Small intestine (tissue), 7 donors: Measurements from ENCODE around the gene GADD45G. TPM values are rescaled to one million over a fixed set of nuclear protein-coding genes. Genes with fewer than 3 reads are reported as not detected.

Source experiments
- DNase-seq, 2 donors: peaks; one replicate each; pipeline versions ENCODE4 v3.0.0 to v3.0.0-alpha.2; 2013
- FAIRE-seq: peaks from 2 replicates; lab custom pipeline; 2012; peaks lifted over from hg19 to GRCh38; lab: Jason Lieb, UNC
- H3K27ac ChIP-seq, 3 donors: one replicate each; pipeline ENCODE4 v1.5.1; 2013; ENCODE audit warnings: low read length in 2 of 3, mild to moderate bottlenecking in 2 of 3, control low read depth in 1 of 3, inconsistent platforms in 1 of 3, low read depth in 1 of 3, moderate library complexity in 1 of 3
- H3K27me3 ChIP-seq, 3 donors: one replicate each; pipeline ENCODE4 v1.6.1; 2013; ENCODE audit warnings: low read length in 3 of 3, inconsistent platforms in 1 of 3; ENCODE audit not compliant: control insufficient read depth in 3 of 3, insufficient read depth in 3 of 3
- H3K36me3 ChIP-seq, 3 donors: one replicate each; pipeline ENCODE4 v1.6.1; 2013; ENCODE audit warnings: low read length in 3 of 3, inconsistent platforms in 1 of 3, low read depth in 1 of 3, mild to moderate bottlenecking in 1 of 3, moderate library complexity in 1 of 3; ENCODE audit not compliant: control insufficient read depth in 3 of 3, insufficient read depth in 2 of 3
- H3K4me1 ChIP-seq, 3 donors: one replicate each; pipeline ENCODE4 v1.6.1; 2013; ENCODE audit warnings: low read length in 2 of 3, inconsistent platforms in 1 of 3, low read depth in 1 of 3, mild to moderate bottlenecking in 1 of 3, moderate library complexity in 1 of 3; ENCODE audit not compliant: control insufficient read depth in 3 of 3, insufficient read depth in 2 of 3
- H3K4me3 ChIP-seq, 3 donors: one replicate each; pipeline ENCODE4 v1.5.1; 2013; ENCODE audit warnings: low read length in 3 of 3, control low read depth in 1 of 3, inconsistent platforms in 1 of 3, low read depth in 1 of 3, mild to moderate bottlenecking in 1 of 3, moderate library complexity in 1 of 3
- H3K9me3 ChIP-seq, 2 donors: one replicate each; pipeline ENCODE4 v1.6.1; 2013; ENCODE audit warnings: low read depth in 1 of 2, low read length in 1 of 2; ENCODE audit not compliant: control insufficient read depth in 2 of 2, insufficient read depth in 1 of 2
- WGBS, 3 donors: extraction: QIAGEN DNeasy Blood & Tissue Kit; methylation state at CpG; one replicate each; pipeline ENCODE4 v1.1.7; 2013; 5-methylcytosine and 5-hydroxymethylcytosine counted together
- polyA plus RNA-seq, 4 donors: library from polyadenylated mRNA; stranded (reverse) in 3 of 4; unstranded in 1 of 4; fragments of 200-250 nt in 3 of 4; fragments of 120-200 nt in 1 of 4; gene quantifications; one replicate each; pipeline versions ENCODE4 v1.2.1 to v1.2.3, GENCODE V29; 2013
- donor health status: healthy with polysubstance abuse.
- donor health status: control.
- donor health status: control.
- donor health status: Bipolar disorder and iron deficiency.
- donor health status: healthy.

Gene GADD45G
- polyA plus RNA-seq, 4 donors = 13.7 to 25.4 (median 23.6) TPM

DNA sequence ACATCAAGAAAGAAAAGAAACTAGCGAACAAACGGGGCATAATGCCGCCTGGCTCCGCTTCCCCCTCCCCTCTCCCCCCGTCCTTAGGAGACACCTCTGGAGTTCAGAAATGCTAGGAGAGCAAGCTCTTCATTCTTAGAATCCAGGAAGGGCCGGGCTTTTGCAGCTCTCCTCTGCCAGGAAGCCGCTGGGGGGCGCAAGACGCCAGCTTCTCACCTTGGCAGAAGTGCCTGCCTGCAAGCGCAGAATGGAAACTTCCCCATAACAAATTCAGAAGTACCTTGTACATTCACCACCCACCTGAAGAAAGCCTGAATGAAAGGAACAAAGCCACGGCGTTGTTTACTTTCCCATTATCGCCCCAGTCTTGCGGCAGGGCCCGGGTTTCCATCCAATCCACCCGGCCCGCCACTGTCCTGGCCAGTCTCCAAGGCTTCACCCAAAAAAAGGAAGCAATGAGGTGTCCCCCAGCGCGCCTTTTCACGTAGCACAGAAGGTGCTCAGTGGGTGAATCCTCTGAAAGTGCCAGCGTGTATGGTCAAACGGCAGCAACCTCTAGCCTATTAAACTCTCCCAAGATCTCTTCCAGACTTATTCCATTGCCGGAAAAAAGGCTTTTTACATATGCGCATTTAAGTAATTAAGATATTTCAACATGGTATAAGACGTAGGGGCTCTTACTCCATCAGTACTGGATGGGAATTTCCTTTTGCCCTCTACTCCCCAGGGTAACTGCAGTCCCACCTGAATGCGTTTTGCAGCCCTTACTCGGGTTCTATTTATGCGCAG lies 1.6 kb upstream of the GADD45G start:
- WGBS, 3 donors = 1 to 2% (median 2%) methylated on average over 28 of the region's 28 CpGs
- Histone ChIP-seq H3K36me3 (peaks cover 0 to 8% (median 0%) of the 10 kb centered on the region in 3 donors), H3K4me1 (peaks cover 2 to 31% (median 2%) of the 10 kb centered on the region in 3 donors), H3K9me3 (no peaks in the 10 kb centered on the region), H3K27ac (peak overlapping the region in 2 of 3 donors; percentile 0 to 38), H3K27me3 (no peaks in the 10 kb centered on the region), H3K4me3 (peak overlapping the region; percentile 34 to 90 (median 36))
- no peak for FAIRE-seq
- DNase-seq = peak; percentile 91 to 95

DNA sequence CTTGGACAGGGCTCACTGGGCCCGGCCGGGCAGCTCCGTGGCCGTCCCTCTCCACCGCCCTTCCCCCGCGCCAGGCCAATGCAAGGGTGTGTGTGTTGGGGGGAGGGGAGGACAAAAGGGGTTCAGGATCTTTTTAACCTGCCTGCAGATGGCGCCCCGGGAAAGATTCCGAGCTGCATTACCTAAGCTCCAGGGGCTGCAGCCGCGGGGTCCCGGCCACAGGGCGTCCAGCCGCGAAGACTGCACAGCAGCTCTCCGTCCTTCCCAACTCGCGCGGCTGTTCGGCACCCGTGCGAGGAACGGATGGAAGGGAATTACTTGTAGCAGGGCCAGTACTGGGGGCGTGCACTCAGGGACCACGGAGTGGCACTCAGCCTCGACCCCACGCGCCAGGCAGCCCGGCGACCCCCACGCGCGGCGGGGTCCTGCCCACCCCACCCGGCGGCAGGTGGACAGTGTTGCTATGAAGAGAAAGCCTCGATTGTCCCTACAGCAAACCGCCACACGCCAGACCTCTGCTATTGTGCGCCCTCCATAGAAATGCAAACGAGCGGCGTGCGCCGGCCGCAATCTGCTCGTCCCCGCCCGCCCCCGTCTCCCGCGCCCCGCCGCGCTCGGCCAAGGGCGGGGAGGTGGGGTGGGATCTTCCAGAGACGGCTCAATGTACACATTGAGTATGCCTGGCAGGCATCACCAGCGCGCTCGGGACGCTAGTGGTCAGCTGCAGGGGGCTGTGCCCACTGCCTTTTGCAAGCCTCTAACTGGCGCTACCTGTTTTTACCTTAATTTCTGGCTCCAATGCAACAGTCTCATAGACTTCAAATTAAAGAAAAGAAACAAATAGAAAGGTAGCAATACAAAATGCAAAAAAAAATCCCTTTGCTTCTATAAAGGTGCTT lies 796 bp upstream of the GADD45G start:
- H3K4me3 ChIP-seq = peak overlapping the region in 2 of 3 donors; percentile 36 to 90

GRCh38 chr9:89605465-89606048 lies 745 bp downstream of the GADD45G start:
- Histone ChIP-seq H3K27me3 (no peaks in the 10 kb centered on the region), H3K27ac (peak overlapping the region; percentile 91 to 98 (median 96)), H3K4me3 (peak overlapping the region; percentile 65 to 90 (median 76)), H3K4me1 (peaks cover 2 to 24% (median 2%) of the 10 kb centered on the region in 3 donors), H3K9me3 (no peaks in the 10 kb centered on the region), H3K36me3 (peaks cover 0 to 8% (median 0%) of the 10 kb centered on the region in 3 donors)
- DNase-seq (peak; percentile 57 to 81), FAIRE-seq (no peak)
- 0 to 1% (median 0%) methylated on average over 47 to 57 of the region's 57 CpGs for WGBS, 3 donors

More for the DNA sequence above, 796 bp upstream of the GADD45G start:
- 0 to 1% (median 1%) methylated on average over 63 to 64 of the region's 64 CpGs for WGBS, 3 donors
- Histone ChIP-seq H3K9me3 (no peaks in the 10 kb centered on the region), H3K27ac (peak overlapping the region in 2 of 3 donors; percentile 27 to 38), H3K4me1 (peaks cover 2 to 24% (median 2%) of the 10 kb centered on the region in 3 donors), H3K36me3 (peaks cover 0 to 8% (median 0%) of the 10 kb centered on the region in 3 donors), H3K27me3 (no peaks in the 10 kb centered on the region)
- no peak for FAIRE-seq
- DNase-seq = peak; percentile 84 to 93

DNA sequence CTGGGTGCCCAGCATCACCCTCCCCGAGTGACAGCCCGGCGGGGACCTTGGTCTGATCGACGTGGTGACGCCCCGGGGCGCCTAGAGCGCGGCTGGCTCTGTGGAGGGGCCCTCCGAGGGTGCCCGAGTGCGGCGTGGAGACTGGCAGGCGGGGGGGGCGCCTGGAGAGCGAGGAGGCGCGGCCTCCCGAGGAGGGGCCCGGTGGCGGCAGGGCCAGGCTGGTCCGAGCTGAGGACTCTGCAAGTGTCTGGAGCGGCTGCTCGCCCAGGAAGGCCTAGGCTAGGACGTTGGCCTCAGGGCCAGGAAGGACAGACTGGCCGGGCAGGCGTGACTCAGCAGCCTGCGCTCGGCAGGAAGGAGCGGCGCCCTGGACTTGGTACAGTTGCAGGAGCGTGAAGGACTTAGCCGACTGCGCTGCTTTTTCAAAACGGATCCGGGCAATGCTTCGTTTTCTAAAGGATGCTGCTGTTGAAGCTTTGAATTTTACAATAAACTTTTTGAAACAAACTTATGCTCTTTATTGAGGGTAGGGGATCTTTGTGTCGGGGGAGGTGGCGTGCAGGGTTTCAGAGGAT lies 1.3 kb downstream of the GADD45G start:
- Histone ChIP-seq H3K36me3 (peaks cover 0 to 8% (median 0%) of the 10 kb centered on the region in 3 donors), H3K27me3 (no peaks in the 10 kb centered on the region), H3K27ac (peak overlapping the region; percentile 91 to 98 (median 96)), H3K9me3 (no peaks in the 10 kb centered on the region), H3K4me1 (peaks cover 2 to 24% (median 2%) of the 10 kb centered on the region in 3 donors), H3K4me3 (peak overlapping the region; percentile 65 to 90 (median 76))
- FAIRE-seq = no peak
- WGBS, 3 donors = 3 to 6% (median 4%) methylated on average over 31 to 40 of the region's 40 CpGs
- DNase-seq = peak; percentile 91

DNA sequence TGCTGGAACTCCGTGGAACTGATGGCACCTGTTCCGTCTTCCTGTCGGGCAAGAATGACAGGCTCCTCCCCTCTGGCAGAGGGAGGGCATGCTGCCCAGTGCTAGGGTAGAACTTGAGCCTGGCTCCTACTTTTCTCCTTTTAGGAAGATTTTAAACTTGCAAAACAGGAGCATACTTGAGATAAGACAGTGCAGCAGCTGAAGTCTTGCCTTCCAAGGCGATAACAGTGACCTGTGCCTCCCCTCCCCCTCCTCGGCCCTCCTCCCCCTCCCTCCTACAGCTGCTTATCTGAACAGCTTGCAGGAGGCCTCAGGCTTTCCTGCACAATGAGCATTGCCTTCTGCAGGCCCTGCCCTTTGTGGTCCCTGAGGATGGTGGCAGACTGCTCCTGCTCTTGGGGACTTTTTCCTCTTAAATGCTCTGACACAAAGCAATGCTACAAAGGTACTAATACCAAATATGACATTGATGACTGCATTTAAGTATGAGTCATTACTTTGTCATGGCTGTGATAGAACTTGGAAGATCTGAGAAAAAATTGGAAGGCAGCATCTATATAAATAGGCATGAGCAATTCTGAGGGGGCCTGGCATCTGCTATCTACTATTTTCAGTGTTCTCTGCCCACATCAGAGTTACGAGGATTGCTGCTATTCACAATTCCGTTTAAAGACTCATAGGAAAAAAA lies 2.0 kb downstream of the GADD45G start:
- 24 to 36% (median 25%) methylated on average over 7 of the region's 7 CpGs for WGBS, 3 donors
- H3K27ac ChIP-seq = peak overlapping the region; percentile 91 to 98 (median 96)
- no peak for FAIRE-seq

DNA sequence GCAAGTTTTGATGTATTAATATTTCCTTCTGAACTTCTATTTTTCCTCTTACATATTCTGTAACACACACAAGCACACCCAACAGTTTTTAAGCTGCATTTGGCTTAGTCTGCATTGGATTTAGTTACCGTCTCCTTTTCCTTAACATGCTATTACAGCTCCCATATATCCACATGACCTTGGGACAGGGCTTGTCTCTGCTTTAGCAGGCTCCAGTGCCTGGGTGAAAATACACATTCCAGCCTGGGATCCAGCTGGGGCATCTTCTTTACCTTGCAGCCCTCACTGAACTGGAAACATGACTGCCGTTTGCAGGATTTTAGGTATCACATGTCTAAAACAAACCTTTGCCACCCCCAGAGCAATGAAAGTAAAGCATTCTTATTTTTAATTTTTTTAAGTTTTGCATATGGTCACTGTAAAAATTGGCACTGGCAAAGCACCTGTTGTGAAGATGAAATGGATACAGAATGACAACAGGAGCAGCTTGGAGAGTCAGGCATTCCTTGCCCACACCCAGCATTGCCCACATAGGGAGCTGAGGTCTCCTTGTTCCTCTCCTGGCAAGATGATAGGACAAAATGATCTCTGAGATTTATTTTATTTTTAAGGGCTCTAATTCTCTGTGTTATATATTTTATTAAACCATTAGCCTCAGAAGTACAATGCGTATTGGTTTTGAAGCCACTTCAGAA lies 4.0 kb downstream of the GADD45G start:
- Histone ChIP-seq H3K9me3 (peaks cover 0 to 7% of the 10 kb centered on the region in 2 donors), H3K27ac (no peak overlapping the region), H3K27me3 (no peaks in the 10 kb centered on the region), H3K4me1 (peaks cover 2 to 16% (median 2%) of the 10 kb centered on the region in 3 donors), H3K36me3 (peaks cover 0 to 8% (median 0%) of the 10 kb centered on the region in 3 donors), H3K4me3 (no peak overlapping the region)
- FAIRE-seq (no peak), DNase-seq (no peak)
- 76 to 83% (median 79%) methylated on average over 3 of the region's 3 CpGs for WGBS, 3 donors

More for the DNA sequence above, 2.0 kb downstream of the GADD45G start:
- H3K9me3 ChIP-seq = no peaks in the 10 kb centered on the region
- peak; percentile 77 to 81 for DNase-seq
- peaks cover 0 to 8% (median 0%) of the 10 kb centered on the region in 3 donors for H3K36me3 ChIP-seq
- H3K4me1 ChIP-seq = peaks cover 2 to 24% (median 2%) of the 10 kb centered on the region in 3 donors
- H3K27me3 ChIP-seq = no peaks in the 10 kb centered on the region
- H3K4me3 ChIP-seq = peak overlapping the region in 2 of 3 donors; percentile 2 to 90

DNA sequence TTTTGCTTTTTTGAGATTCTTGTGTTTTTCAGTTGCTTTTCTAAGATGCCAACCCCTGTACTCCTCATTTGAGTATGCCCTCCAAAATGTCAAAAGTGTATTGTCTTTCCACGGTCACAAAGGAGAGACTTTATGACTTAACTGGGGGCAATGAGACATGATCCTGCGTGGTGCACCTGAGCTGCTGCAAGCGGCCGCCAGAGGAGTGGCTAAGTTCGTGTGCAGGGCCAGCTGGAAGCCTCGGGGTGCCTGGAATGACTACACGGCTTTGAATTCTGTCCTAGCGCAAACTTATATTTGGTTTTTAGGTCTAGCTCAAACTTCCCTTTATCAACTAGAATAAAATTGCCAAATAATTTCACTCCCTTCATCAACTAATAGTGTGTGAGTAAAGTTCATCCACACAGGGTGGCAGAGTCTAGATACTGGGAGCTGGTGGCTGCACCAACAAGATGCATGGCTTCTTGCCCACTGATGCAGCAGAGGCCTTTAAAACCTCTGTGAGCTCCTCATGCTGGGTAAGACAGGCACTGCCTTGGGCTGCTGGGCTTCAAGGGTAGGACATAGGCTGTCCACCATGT lies 4.7 kb downstream of the GADD45G start:
- peaks cover 0 to 8% (median 0%) of the 10 kb centered on the region in 3 donors for H3K36me3 ChIP-seq
- H3K4me3 ChIP-seq = no peak overlapping the region
- H3K9me3 ChIP-seq = peaks cover 0 to 7% of the 10 kb centered on the region in 2 donors
- DNase-seq (no peak), FAIRE-seq (no peak)
- no peaks in the 10 kb centered on the region for H3K27me3 ChIP-seq
- peaks cover 2 to 15% (median 2%) of the 10 kb centered on the region in 3 donors for H3K4me1 ChIP-seq
- 50 to 78% (median 61%) methylated on average over 8 of the region's 8 CpGs for WGBS, 3 donors
- H3K27ac ChIP-seq = no peak overlapping the region
